Cerebellar cortex (tissue), 1 donor: ENCODE results near the gene IL24.

ENCODE experiments used
- DNase-seq: peaks from one replicate; pipeline ENCODE4 v3.0.0-alpha.2; 2015; ENCODE audit warnings: low spot score

The IL24 gene

DNA sequence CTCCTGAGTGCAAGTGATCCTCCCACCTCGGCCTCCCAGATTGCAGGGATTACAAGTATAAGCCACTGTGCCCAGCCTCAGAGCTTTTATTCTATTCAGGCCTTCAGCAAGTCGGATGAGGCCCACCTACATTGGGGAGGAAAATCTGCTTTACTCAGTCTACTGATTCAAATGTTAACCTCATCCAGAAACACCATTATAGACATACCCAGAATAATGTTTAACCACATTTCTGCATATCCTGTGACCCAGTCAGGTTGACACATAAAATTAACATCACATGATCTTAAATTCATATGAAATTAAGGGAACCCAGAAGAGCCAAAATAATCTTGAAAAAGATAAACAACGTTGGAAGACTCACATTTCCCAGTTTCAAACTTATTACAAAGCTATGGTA, 16.9 kb upstream of the IL24 start:
- DNase-seq: no peak

DNA sequence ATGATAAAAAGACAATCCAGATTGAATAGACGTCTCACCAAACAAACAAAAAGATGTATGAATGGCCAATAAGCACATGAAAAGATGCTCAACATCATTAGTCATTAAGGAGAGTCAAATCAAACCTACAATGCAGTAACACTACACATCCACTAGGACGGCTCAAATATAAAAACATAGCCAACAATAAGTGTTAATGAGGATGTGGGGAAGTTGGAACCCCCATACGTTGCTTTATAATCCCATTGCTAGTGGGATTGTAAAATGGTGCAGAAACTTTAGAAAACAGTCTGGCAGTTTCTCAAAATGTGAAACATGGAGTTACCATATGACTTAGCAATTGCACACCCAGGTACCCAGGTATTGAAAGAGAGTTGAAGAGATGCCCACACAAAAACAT, 14.7 kb upstream of the IL24 start:
- DNase-seq: no peak

DNA sequence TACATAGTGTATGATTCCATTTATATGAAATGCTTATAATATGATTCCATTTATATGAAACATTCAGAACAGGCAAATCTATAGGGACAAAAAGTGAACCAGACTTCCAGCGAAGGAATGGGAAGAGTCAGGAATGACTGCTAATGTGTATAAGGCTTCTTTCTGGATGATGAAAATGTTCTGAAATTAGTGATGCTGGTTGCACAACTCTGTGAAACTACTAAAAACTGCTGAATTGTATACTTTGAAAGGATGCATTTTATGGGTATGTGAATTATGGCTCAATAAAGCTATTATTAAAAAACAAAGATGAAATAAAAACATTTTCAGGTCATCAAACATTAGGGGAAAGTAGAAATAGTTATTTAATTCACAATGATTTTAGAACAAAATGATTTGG, 14.1 kb upstream of the IL24 start:
- DNase-seq: no peak

DNA sequence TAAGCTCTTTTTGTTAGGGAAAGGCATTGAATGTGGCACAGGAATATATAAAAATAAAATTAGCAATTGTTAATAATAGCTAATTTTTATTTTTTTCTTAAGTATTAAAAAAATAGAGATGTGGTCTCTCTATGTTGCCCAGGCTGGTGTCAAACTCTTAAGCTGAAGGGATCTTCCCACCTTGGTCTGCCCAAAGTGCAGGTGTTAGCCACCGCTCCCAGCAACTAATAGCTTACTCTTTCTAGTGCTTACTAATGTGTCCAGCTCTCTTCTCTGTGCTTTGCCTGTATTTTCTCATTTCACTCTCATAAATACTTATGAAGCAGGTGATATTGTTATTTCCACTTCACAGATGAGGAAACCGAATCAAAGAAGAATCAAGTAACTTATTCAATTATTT, 13.4 kb upstream of the IL24 start:
- DNase-seq: no peak

DNA sequence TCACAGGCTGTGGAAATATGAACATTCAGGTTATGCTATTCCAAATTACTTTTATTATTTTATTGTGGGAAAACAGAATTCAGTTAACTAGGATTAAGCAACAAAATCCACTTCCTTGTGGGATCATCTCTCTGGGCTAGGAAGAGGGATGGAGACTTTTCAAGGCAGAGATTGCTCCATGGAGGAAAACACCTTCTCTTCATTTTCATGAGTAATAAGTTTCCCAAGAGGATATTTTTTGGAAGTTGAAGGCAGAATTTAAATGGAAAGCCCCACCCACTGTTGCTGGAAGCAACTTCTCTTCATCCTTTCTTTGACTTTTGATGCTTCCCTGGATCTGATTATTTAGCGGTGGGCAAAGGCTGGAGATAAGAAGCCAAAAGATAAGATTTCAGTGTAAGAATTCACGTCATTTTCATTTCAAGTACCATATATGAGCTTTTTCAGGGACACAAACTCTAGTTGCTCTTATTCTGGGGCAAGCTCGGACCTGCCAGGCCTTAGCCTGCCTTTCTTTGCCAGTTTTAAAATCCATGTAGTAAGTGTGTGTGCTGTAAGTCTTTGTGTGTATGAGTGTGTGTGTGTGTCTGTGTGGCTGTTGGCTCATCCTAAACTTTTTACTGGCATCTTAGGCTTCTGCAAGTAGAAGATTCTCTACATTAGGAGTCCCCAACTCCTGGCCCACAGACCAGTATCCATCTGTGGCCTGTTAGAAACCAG, 11.7 kb upstream of the IL24 start:
- no peak for DNase-seq

DNA sequence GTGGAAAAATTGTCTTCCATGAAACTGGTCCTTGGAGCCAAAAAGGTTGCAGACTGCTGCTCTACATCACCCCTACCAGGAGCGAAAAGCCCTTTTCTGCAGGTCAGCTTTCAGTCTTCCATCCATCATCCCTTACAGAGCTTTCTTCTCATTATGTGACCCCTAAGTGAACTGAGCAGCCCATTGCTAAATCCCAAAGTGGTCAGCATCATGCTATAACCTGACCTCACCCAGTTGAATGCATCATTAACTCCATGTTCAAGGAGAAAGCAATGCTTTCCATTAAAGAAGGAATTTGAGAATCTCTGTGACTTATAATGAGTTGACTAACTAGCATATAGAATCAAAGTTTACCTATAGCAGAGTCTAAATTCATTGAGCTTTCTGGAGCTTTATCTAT, 10.4 kb upstream of the IL24 start:
- DNase-seq: no peak

DNA sequence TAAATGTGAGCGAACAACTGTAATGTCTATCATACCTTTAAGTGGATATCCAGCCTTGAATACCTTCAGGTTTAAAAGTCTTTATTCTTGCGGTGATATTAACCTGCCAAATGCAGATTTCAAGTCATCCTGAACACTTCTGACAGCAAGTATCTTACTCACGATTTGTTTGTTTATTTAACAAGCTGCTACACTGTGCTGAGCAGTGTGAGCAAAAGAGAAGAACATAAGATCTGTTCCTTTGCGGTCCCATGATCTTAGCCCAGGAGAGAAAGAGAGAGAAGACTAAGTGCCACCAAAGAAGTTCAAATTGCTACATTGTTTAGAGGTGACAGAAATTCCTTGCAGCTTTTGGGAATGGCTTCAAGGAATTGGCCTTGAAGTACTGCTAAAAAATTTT, 9.5 kb upstream of the IL24 start:
- DNase-seq: no peak

DNA sequence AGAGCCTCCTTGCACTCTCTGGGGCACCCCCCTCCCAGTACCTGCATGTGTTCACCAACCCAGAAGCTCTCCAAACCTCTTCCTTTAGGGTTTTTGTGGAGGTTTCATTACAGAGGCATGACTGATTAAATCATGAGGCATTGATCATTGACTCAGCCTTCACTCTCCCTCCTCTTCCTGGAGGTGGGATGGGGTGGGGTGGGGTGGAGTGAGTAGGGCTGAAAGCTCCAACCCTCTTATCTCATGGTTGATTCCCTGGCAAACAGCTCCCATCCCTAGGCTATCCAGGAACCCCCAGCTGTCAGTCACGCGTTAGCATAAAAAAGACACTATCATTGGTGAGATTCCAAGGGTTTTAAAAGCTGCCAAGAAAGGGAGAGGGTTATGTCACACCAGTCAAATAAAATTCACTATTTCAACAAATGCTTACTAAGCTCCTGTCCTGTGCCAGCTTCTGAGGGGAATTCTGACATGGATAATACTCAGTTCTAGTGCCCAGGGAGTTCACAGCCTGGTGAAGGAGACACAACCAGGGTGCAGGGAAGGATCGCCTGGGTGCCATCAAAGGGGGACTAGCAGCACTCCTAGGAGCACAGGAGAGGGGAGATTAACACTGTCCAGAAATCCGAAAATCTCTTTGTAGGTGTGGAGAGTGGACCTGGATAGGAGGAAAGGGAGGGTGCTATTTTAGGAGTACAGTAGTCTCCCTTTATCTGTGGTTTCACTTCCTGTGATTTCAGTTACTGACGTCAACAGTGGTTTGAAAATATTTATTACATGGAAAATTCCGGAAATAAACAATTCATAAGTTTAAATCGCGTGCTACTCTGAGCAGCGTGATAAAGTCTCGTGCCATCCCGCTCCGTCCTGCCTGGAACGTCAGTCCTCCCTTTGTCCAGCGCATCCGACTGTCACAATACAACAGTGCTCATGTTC, 6.8 kb upstream of the IL24 start:
- DNase-seq: no peak

DNA sequence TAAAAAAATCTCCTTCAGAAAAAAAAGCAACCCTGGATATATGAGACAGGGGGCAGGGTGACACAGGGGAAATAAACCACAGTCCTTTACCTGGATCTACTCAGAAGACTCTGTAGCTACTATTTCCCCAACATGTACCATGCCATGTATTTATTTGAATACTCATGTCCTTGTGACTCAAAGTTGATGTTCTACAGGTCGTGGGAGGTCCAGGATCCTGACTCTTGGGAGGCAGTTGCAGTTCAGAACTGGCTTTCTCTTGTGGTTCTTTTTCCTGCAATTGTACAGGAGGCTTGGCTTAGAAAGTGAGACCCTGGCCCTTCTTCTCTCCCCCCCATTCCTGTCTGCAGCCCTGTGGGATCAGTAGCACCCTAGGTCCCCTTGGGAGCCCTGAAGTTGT, 5.8 kb upstream of the IL24 start:
- no peak for DNase-seq

DNA sequence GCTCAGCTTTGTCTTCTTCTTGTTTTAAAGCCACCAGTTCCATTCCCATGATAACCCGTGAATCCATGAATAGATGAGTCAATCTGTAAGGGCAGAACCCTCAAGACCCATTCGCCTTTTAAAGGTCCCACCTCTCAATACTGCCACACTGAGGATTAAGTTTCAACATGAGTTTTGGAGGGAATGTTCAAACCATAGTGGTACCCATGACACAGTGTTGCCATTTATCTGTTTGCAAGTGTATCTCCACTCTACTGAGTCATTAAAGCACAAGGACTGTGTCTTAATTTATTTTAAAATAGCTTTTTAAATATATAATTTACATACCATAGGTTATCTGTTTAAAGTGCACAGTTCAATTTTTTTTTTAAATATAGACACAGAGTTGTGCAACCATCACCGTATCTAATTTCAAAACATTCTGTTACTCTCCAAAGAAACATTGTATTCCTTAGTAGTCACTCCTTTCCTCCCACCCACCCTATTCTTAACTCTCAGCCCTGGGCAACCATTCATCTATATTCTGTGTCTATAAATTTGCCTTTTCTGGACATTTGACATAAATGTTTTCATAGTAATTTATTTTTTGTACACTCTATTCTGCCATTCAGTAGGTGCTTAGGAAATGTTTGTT, 4.8 kb upstream of the IL24 start:
- no peak for DNase-seq

DNA sequence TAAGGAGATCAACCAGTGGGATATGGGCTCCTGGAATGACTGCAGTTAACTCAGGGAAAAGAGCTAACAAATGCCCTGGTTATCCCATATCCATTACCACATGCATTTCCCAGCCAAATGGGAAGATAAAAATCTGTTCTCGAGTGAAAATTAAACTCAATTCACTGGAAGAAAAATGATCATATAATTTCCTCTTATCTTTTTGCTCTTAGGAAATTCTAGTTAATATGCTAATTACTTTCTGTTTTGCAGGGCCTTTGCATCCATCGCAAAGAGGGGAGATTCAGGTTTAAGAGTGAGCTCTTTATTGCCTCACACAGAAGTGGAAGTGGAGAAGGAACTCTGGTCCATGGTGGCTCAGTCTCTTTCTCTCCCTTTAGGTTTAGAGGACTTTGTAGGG, 3.9 kb upstream of the IL24 start:
- DNase-seq: no peak

DNA sequence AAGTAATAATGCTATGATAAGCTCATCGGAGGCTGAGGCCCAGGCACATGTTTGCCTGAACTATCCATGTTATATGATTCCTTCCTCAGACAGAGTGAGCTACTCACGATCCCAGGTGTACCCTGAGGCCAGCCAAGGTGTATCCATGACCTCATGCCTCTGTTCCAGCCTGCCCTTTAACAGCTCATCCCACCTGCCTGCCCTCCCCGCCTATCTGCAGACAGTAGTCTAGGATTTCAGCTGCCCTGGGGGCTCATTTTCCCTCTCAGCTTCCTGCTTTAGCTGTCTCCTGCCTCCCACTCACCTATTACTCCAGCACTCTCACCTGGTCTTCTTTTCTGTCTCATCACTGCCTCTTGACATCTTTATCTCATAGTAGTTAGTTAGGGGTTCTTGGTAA, 1.9 kb upstream of the IL24 start:
- DNase-seq: no peak

DNA sequence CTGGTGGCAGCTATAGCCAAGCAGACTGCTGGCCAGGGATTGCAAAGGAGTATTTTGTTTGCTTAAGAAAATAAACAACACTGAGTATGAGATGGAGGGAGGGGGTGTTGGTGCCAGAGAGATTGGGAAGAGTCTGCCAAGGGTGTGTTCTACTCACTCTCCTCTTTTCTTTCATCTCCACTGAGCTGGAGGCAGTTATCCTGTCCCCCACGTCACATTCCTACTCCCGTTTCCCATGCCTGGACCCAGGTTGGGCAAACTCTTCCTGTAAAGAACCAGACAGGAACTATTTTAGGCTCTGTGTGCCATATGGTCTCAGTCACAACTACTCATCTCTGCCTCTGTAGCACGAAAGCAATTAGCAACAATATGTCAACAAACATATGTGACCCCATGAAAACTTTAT, 1.4 kb upstream of the IL24 start:
- DNase-seq: peak; percentile 83

DNA sequence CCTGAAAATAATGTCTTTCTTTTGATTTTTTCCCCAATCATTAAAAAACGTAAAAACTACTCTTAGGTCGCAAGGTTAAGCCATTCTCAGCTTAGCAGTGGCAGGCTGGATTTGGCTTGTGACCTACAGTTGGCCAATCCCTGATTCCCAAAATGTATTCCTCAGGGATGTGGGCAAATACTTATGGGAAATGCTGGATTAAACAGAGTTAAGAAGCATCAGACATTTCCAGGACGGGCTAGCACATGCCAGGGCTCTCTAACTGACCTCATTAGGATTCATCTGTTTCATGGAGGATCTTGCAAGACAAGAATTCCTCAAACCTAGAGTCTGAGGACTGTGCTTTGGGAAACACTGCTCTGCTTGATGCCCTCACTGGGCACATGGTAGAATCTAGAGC, 982 bp upstream of the IL24 start:
- no peak for DNase-seq

DNA sequence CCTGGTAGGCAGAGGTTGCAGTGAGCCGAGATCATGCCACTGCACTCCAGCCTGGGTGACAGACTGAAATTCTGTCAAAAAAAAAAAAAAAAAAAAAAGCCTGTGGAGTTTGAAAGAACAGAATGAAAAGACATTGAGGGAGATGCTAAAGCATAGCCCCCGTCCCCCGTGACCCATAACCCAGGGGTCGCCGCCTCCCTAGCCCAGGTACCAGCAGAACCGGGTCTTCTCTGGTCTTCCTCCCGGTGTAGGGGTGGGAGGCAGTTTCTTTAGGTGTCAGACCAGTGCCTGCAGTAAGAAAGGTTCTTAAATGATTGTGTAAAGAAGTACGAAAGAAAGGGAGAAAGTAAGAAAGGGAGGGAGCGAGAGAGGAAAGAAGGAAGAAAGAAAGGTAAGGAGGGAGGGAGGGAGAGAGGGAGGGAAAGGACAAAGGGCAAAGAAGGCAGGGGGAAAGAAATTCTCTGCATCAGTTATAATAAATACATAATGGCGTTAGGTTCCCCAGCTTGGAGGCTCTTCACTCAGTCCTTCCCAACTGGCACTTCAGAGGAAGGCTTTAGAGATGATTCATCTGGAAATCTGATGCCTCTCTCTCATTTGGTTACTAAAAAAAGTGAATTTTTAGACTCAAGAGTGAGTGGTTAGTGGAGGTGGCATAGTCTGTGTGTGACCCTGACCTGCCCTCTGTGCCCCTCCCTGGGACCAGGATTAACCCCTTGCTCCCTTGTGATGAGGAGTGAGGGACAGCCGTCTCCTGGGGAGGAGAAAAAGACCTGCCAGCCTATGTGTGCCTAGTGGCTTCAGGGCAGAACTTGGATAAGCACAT, 1.1 kb downstream of the IL24 start:
- no peak for DNase-seq

DNA sequence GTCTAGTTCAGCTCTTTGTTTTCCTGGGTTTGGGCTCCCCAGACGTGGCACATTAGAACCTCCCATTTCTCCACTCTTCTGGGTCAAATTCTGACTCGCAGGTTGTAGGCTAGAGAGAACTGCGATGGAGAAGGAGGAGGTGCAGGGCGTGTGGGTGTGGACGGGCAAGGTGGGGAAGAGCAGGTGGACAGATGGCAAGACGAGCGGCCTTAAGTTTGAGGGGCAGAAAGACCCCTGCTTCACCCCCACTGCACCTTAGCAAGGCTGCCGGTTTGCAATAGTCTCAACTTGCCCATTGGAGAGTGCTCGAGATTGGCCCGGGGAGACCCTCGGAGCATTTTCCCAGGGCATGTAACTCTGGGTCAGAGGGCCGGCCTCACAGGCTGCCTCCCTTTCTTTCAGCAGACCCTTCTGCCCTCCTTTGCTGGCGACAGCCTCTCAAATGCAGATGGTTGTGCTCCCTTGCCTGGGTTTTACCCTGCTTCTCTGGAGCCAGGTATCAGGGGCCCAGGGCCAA, 1.7 kb downstream of the IL24 start:
- no peak for DNase-seq

DNA sequence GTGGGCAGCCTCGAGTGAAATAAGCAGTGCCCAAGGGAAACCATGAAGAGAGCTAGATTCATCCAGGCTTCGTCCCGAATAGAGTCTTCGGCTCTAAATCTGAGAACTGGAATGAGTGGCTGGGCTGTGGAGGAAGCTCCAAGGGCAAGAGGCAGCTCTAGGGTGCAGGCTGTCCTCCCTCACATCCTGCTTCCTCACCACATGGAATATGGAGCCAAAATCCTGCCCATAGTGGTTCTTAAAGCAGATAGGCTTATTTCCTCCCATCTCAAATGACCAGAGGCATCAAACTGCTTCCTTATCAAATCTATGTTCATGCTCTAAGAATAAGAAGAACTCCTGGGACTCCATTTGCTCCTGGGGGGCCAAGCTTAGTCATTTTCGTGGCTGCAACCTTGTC, 2.5 kb downstream of the IL24 start:
- no peak for DNase-seq

DNA sequence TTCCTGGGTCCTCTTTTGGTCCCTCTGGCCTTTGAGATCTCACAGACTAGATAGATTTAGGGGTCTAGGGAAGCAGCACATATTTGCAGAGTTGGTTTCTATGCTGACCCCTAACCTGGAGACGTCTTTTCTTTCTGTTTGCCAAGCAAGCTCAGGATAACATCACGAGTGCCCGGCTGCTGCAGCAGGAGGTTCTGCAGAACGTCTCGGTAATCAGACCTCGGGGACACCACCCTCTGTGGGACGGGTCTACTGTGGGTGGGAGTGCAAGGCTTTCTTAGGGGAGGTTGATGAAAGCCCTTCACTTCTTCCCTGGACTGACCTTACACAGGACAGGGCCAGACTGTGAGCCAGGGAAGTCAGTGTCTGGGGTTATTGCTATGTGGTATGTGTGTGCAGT, 2.9 kb downstream of the IL24 start:
- no peak for DNase-seq

DNA sequence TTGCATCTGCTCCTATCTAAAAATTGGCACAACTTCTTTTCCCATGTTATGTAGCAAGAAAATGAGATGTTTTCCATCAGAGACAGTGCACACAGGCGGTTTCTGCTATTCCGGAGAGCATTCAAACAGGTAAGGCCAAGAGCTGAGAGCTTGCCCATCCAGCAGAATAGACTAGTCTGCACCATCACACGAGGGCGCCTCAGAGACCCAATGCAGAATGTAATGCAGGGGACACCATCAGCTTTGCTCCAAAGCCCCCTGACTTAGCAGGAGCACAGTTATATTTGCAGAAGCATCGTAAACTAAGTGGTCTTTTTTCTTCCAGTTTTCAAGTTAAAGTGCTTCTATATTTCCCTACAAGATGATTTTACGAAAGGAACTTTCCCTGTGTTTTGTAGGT, 4.7 kb downstream of the IL24 start:
- DNase-seq: no peak

DNA sequence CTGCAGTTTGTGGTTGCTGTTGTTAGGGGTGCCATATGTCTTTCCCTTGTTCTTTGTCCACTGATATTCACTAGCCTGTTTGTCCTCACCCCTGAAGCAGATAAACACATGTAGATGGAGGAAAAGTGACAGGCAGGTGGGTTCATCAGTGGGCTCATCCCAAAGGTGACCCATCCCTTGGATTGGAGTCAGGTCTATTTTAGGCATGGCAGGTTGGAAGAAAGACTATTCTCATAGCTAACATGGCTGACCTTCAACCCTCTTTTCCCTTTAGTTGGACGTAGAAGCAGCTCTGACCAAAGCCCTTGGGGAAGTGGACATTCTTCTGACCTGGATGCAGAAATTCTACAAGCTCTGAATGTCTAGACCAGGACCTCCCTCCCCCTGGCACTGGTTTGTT, 5.5 kb downstream of the IL24 start:
- DNase-seq: no peak

DNA sequence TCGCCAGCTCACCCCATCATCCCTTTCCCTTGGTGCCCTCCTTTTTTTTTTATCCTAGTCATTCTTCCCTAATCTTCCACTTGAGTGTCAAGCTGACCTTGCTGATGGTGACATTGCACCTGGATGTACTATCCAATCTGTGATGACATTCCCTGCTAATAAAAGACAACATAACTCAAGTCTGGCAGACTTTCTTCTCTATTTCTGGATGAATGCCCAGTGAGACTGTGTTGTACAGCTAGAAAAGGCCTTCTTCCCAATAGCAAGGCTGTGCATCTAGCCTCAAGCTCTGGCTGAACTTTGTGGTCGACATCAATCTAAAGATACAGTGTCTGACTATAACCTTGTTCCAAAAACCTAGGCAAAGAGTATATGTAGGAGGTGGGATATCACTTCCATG, 6.4 kb downstream of the IL24 start:
- no peak for DNase-seq
